Measurements from ENCODE around the gene CEP295NL. TPM values are rescaled to one million over a fixed set of nuclear protein-coding genes. Genes with fewer than 3 reads are reported as not detected.
A peak's percentile ranks its signal among the peaks of the same experiment; 100 is the strongest.
"Not testable (repeated sequence)": the region's sequence is repeated elsewhere in the genome, so short reads cannot be mapped to it uniquely, and the experiment has no call there.

CEP295NL gene
- total RNA-seq, 1 donor from 2014 or later = 10.2 TPM

- DNase-seq = no peak
Measured at GRCh38 chr17:78886954-78887353, 16.0 kb downstream of the CEP295NL start.

- DNase-seq = no peak
Measured at GRCh38 chr17:78885956-78886355, 17.0 kb downstream of the CEP295NL start.

GRCh38 chr17:78884876-78885667 lies 17.9 kb downstream of the CEP295NL start:
- DNase-seq = no peak

GRCh38 chr17:78884148-78884825 lies 18.7 kb downstream of the CEP295NL start:
- no peak for DNase-seq

- peak; percentile 94 for DNase-seq
Measured at GRCh38 chr17:78883533-78884131, 19.4 kb downstream of the CEP295NL start.

DNA sequence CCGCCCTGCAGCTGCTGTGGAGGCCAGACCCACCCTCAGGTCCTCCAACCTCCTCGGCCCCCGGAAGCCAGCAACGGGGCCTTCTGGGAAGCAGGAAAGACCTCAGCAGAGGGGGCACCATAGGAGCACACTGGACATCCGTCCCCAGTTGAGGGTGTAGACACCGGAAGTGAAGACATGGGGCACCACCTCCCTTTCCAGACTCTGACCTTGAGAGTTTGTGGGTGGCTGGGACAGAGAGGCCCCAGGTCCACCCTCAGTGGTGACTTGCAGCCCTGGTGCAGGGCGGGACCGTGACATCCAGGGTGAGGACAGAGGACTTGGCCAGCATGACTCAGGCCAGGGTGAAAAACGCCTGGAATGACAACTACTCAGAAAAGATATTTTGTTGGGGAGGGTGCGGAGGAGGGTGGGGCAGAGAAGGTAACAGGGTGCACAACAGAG lies 19.9 kb downstream of the CEP295NL start:
- peak; percentile 78 for DNase-seq

GRCh38 chr17:78882540-78883088 lies 20.4 kb downstream of the CEP295NL start:
- DNase-seq = no peak

GRCh38 chr17:78879635-78880186 lies 23.3 kb downstream of the CEP295NL start:
- peak; percentile 94 for DNase-seq

GRCh38 chr17:78878871-78879527 lies 24.0 kb downstream of the CEP295NL start:
- no peak for DNase-seq

GRCh38 chr17:78878261-78878660 lies 24.7 kb downstream of the CEP295NL start:
- no peak for DNase-seq

GRCh38 chr17:78876954-78877517 lies 26.0 kb downstream of the CEP295NL start:
- not testable (repeated sequence) for DNase-seq

GRCh38 chr17:78876094-78876597 lies 26.9 kb downstream of the CEP295NL start:
- no peak for DNase-seq

GRCh38 chr17:78875363-78876093 lies 27.5 kb downstream of the CEP295NL start:
- no peak for DNase-seq

DNA sequence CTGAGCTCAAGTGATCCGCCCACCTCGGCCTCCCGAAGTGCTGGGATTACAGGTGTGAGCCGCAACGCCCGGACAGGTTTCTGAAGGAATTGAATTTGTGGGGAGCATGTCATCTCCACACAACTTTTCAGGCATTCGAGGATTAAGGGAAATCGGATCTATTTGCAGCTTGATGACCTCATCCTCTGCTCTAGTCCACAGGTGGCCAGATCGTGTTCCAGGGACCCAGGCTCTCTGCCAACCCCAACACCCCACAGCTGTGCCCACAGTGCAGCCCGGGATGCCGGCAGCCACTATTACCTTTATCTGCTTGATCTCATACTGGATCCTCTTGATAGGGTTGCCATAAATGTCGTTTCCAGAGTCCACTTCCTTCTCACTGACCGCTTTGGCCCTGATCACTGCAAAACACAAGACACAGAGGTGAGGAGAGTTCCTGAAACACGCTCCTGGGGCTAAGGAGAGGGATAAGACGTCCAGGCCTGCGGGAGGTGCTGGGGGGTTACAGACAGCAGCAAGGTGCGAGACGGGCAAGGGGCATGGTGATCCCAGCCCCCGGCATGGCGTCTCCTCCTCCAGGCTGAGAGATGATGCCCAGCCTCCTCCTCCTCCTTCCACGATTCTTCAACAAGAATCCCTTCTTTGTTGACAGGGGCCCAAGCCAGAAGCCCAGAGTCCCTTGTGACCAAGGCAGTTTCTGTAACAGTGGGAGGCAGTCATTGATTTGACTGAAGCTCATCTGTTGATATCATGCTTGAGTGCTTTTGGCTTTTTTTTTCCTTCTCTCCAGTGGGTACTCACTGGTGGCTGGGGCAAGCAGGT lies 29.3 kb downstream of the CEP295NL start:
- no peak for DNase-seq

- no peak for DNase-seq
Measured at GRCh38 chr17:78872486-78872885, 30.5 kb downstream of the CEP295NL start.

DNA sequence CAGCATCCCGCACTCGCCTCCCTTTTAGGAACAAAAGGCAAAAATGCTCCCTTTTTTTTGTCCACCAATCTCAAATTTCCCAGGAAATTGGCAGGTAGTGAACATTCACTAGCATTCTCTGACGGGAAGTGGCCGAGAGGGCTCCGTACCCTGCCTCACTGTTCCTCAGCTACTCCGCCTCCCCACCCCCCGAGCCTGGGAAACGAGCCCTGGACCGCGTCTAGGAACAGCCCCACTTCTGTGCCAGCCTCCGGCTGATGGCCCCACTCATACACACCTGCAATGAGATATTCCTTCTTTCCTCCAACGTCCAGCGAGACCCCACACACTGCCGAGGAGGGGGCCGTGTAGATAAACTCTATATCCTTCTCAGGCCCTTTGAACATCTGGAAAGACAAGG lies 32.4 kb downstream of the CEP295NL start:
- DNase-seq = no peak

GRCh38 chr17:78868391-78868790 lies 34.6 kb downstream of the CEP295NL start:
- peak; percentile 38 for DNase-seq

GRCh38 chr17:78867046-78867445 lies 36.0 kb downstream of the CEP295NL start:
- not testable (repeated sequence) for DNase-seq

DNA sequence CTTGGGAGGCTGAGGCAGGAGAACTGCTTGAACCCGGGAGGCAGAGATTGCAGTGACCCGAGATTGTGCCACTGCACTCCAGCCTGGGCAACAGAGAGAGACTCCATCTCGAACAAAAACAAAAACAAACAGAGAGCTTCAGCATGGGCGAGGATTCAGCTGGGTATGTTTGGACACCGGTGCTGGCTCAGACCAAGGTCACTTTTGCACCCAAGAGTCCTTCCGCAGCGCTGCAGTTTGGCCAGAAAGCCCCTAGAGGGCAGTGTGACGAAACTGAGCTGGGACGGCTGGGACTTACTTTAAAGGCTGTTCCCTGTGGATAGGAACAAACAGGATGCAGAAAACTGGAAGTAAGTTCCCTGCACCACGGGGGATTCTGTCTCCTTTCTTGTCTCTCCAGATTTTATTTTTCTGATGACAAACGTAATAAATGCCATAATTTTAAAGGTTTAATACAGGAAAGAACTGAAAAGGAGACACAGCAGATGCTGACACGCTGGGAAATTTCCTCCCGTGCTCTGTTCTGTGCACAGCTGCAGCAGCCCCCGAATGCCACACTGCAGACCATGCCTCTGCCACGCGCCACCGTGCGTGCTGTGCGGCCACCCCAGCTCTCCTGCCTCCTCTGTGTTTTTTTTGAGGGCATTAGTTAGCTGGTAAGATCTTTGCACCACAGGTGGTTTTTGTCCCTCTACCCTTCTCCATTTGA lies 37.2 kb downstream of the CEP295NL start:
- peak; percentile 73 for DNase-seq
